ENCODE data around the gene PCGF1.

The PCGF1 gene

DNA sequence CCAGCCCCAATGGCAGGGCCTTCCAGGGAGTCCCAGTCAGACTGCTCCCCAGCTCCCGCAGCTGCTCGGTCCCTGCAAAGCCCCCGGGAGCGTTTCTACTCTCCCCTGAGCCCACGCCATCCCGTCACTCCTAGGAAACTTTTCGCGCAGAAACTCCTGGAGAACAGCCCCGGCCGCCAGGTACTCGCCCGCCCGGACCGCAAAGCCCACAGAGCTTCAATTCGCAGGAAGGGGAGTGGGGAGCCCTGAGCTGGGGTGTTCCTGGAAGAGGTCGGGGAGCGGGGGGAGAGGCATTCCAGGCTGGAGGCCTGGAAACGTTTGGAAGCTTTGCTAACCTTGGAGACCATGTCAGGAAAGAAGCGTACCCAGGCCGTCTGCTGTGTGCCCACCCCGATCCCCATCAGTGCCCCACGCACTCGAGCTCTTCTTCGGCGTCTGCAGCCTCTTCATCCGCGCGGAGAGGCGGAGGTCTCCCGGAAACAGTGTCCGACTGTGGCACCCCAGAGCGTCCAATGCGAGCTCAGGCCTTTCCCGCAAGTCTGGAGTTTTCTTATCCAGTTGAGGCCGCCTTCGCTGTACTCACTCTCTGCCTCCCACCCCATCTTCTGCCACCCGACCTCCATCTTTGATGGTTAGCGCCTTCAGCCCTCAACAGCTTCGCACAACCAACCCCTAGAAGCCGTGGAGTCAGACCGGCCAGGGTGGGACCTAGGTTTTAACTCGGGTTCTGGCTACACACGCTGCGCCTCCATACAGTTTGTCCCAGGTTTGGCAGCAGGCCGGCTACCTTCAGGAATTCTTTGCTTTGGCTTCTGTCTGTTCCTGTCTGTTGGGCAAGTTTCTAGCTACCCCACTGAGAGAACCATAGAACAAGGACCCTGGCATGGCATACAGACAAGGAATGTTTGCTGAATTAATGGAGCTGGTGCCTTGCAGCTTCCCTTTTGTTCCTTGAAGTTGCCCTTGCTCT, 3.7 kb downstream of the PCGF1 start:
- H3K36me3 ChIP-seq (ENCODE audit: control insufficient read depth, insufficient read depth, low read length) = peaks cover 10% of the 10 kb centered on the region; the same call in 1 of the 2 replicates
- H3K4me1 ChIP-seq (ENCODE audit: control insufficient read depth, insufficient read depth, low read length) = peaks cover 19% of the 10 kb centered on the region; the same call in 1 of the 2 replicates
- H3K9me3 ChIP-seq (ENCODE audit: control insufficient read depth, insufficient read depth, low read length) = no peaks in the 10 kb centered on the region
- H3K9ac ChIP-seq (ENCODE audit: low read depth, low read length) = no peak overlapping the region
- H3K27ac ChIP-seq (ENCODE audit: low read depth, low read length) = no peak overlapping the region
- peak overlapping the region; percentile 60 for H3K4me3 ChIP-seq (ENCODE audit: low read depth, low read length)
- peaks cover 74% of the 10 kb centered on the region for H3K27me3 ChIP-seq (ENCODE audit: control insufficient read depth, insufficient read depth, low read length)

DNA sequence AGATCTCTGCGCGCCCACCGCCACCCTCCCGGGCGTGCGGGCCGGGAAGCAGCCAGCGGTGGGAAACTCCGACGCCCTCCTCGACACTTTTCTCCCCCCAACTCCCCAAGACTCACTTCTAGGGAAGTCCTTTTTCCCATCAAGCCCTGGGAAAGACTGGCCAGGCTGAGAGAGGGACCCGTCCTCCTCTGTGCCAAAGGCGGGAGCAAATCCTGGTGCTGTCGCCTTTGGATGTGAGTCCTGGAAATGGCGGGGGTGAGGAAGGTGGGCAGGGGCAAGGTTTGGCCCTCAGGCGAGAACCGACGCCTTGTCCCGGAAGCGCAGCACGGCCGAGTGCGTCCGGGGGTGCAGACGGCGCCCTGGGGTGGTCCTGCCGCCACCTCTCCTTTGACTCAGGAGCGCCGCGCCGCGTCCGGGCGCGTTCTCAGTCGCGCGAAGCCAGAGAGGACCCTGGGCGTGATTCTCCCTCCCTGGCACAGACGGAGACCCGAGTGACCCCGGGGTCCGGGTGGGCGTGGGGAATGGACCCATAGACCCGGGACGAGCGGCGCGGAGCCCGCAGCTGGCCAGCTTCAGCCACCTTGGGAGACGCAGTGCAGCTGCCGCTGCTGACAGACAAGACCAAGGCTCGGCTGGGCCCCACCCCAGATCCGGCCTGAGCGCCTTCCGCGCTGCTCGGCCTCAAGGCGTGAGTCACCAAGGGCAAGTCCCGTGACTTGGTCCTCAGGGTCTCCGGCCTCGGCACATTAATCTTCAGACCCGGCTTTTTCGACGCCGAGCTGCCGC, 4.6 kb downstream of the PCGF1 start:
- H3K27ac ChIP-seq (ENCODE audit: low read depth, low read length) = no peak overlapping the region
- H3K4me1 ChIP-seq (ENCODE audit: control insufficient read depth, insufficient read depth, low read length) = peaks cover 13% of the 10 kb centered on the region; the same call in 1 of the 2 replicates
- peak overlapping the region; percentile 60 for H3K4me3 ChIP-seq (ENCODE audit: low read depth, low read length)
- H3K36me3 ChIP-seq (ENCODE audit: control insufficient read depth, insufficient read depth, low read length) = peaks cover 10% of the 10 kb centered on the region; the same call in 1 of the 2 replicates
- H3K9me3 ChIP-seq (ENCODE audit: control insufficient read depth, insufficient read depth, low read length) = no peaks in the 10 kb centered on the region
- peaks cover 79% of the 10 kb centered on the region for H3K27me3 ChIP-seq (ENCODE audit: control insufficient read depth, insufficient read depth, low read length)
- no peak overlapping the region for H3K9ac ChIP-seq (ENCODE audit: low read depth, low read length)

DNA sequence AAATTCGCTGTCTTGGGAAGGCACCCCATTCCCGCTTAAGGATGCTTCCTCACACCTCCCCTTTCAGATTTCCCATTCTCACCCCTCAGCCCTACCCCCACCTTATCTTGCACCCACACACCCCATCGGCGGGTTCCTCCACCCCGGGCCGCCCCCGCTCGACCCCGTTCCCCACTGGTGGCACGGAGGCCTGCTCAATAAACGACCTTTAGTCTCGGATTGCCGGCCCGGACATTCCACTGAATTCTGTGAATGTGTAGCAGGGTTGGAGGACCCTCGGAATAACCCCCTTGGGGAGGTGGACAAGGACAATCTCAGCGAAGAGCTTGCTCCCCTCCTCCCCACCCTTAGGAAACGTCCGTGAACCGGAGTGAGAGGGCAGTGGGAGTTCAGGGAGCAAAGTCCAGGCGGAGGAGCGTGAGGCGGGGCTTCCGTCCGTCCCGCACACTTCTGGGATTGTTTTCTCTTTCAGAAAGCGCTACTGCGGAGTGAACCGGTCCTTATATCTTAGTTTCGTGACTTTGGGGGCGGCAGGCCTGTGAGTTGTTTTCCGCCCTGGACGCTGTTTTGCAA, 5.3 kb downstream of the PCGF1 start:
- Histone ChIP-seq H3K27me3 (ENCODE audit: control insufficient read depth, insufficient read depth, low read length) (peaks cover 85% of the 10 kb centered on the region), H3K4me3 (ENCODE audit: low read depth, low read length) (peak overlapping the region; percentile 60), H3K36me3 (ENCODE audit: control insufficient read depth, insufficient read depth, low read length) (peaks cover 10% of the 10 kb centered on the region; the same call in 1 of the 2 replicates), H3K9ac (ENCODE audit: low read depth, low read length) (no peak overlapping the region), H3K27ac (ENCODE audit: low read depth, low read length) (no peak overlapping the region), H3K4me1 (ENCODE audit: control insufficient read depth, insufficient read depth, low read length) (peaks cover 17% of the 10 kb centered on the region), H3K9me3 (ENCODE audit: control insufficient read depth, insufficient read depth, low read length) (no peaks in the 10 kb centered on the region)

DNA sequence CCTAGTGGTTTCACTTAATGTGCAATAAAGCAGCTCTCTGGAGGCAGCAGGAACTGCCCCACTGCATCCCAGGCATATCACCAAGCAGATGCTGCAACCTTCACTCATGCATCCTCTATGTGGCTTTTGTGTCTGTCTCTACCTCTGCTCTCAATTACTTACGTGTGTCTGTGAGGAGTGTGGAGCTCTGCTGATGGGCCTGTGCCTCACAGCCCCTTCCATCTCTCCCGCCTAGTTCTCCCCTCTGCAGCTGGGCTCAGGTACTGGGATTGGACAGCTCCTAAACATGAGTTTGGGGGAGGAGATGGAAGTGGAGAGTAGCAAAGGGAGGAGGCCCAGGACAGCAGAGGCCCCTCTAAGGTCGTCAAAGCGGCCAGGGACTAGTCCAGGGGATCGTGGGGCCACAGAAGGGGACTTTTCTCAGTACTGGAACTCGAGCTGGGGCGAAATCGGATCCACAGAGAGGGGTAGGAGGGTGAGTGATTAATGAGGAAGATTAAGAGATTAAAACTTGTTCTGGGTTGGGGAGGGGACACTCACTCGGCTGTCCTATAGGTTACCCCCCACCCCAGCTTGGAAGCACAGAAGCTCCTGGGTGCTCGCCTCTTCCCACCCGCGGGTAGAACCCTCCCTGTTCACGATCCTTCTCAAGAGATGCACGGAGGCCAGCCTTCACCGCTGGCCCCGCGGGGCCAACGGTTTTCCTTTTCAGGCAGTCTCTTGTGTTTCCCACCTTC, 6.0 kb downstream of the PCGF1 start:
- H3K4me3 ChIP-seq (ENCODE audit: low read depth, low read length) = no peak overlapping the region; the same call in 1 of the 2 replicates
- H3K36me3 ChIP-seq (ENCODE audit: control insufficient read depth, insufficient read depth, low read length) = peaks cover 10% of the 10 kb centered on the region; the same call in 1 of the 2 replicates
- H3K27me3 ChIP-seq (ENCODE audit: control insufficient read depth, insufficient read depth, low read length) = peaks cover 93% of the 10 kb centered on the region
- no peak overlapping the region for H3K27ac ChIP-seq (ENCODE audit: low read depth, low read length)
- peaks cover 11% of the 10 kb centered on the region; the same call in 1 of the 2 replicates for H3K4me1 ChIP-seq (ENCODE audit: control insufficient read depth, insufficient read depth, low read length)
- H3K9ac ChIP-seq (ENCODE audit: low read depth, low read length) = no peak overlapping the region
- H3K9me3 ChIP-seq (ENCODE audit: control insufficient read depth, insufficient read depth, low read length) = no peaks in the 10 kb centered on the region

DNA sequence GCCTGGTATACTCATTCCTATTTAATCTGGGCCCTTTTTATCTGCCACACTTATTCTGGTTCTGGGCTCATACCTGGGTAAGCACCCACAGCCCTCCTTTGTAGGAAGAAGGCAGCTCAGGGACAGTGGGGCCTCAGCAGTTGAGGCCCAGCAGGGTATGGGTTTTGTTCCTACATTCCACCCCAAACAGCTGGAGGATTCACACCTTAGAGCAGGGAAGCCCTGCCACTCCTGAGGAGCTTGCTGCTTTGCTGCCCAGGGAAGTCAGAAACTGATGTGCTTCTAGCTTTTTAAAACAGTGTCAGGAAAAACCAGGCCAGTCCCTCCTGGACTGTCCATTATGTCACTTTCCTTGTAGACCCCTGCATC, 6.9 kb downstream of the PCGF1 start:
- Histone ChIP-seq H3K4me1 (ENCODE audit: control insufficient read depth, insufficient read depth, low read length) (peaks cover 11% of the 10 kb centered on the region; the same call in 1 of the 2 replicates), H3K36me3 (ENCODE audit: control insufficient read depth, insufficient read depth, low read length) (peaks cover 9% of the 10 kb centered on the region; the same call in 1 of the 2 replicates), H3K27ac (ENCODE audit: low read depth, low read length) (no peak overlapping the region), H3K4me3 (ENCODE audit: low read depth, low read length) (no peak overlapping the region), H3K9me3 (ENCODE audit: control insufficient read depth, insufficient read depth, low read length) (no peaks in the 10 kb centered on the region), H3K27me3 (ENCODE audit: control insufficient read depth, insufficient read depth, low read length) (peaks cover 100% of the 10 kb centered on the region), H3K9ac (ENCODE audit: low read depth, low read length) (no peak overlapping the region)

DNA sequence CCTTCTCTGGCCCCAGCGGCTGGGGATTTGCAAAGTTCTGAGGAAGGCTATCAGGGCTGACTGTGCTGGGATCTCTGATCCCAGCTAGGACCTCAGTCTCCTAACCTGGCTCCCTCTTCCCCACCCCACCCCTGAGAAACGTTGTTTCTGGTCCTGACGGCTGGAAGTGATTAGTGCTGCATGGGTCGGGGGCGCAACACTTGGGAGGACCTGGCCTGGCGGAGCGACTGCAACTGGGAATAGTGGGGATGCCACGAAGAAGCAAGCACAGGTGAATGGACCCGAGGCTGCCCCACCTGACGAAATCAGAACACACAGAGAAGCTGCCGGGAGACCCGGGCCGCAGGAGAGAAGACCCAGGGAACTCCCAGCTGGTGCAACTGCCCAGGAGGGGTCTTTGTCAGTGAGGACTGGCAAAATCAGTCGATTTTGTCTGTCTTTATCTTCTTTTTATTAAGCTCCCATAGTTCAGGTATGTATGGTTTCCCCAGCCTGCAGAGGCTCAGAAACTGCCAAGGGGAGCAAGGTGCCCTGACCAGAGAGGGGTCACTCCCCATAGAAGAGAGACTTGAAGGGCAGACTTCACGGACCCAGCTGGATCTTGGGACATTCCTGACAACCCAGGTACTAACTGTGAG, 7.4 kb downstream of the PCGF1 start:
- H3K4me3 ChIP-seq (ENCODE audit: low read depth, low read length) = peak overlapping the region; percentile 57
- H3K9ac ChIP-seq (ENCODE audit: low read depth, low read length) = no peak overlapping the region
- H3K36me3 ChIP-seq (ENCODE audit: control insufficient read depth, insufficient read depth, low read length) = peaks cover 3% of the 10 kb centered on the region; the same call in 1 of the 2 replicates
- H3K27ac ChIP-seq (ENCODE audit: low read depth, low read length) = no peak overlapping the region
- peaks cover 11% of the 10 kb centered on the region; the same call in 1 of the 2 replicates for H3K4me1 ChIP-seq (ENCODE audit: control insufficient read depth, insufficient read depth, low read length)
- peaks cover 100% of the 10 kb centered on the region for H3K27me3 ChIP-seq (ENCODE audit: control insufficient read depth, insufficient read depth, low read length)
- no peaks in the 10 kb centered on the region for H3K9me3 ChIP-seq (ENCODE audit: control insufficient read depth, insufficient read depth, low read length)

DNA sequence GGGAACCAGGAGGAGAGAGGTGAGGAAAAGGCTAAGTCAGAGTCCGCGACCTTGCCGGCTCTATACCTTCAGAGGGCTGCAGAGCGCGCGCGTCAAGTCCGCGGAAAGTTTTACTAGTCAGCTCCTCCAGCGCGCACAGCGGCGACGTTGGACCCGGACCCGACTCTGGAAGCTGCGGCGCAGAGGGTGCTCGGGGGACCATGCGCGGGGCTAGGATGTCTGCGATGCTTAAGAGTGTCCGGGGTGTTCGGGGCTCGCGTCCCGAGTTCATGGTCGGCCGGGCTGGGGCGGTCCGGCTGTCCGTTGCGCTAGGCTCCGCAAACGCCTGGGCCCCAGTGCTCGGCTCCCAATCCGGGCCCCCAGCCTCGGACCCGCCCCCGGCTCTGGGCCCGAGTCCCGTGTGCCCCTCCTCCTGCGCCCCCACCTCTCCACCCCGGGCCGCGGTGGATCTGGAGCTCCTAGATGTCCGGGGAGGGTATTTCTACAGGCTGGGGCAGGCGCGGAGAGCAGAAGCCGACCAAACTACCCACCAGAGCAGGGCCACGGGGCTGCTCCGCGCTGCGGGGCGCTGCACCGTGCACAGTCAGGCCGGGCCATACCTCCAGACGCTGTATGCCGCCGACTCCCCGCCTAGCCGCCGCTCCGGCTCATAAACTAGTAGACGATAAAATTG, 8.1 kb downstream of the PCGF1 start, which contains the start of gene LBX2:
Gene LBX2, minus strand, starts transcription at position 337 of the 673 bp plus-strand sequence. Its CDS starts 66 bp downstream, at position 271.
- Histone ChIP-seq H3K36me3 (ENCODE audit: control insufficient read depth, insufficient read depth, low read length) (peaks cover under 1% of the 10 kb centered on the region; the same call in 1 of the 2 replicates), H3K4me3 (ENCODE audit: low read depth, low read length) (peak within 1 kb of the TSS; percentile 57), H3K27ac (ENCODE audit: low read depth, low read length) (no peak within 1 kb of the TSS), H3K4me1 (ENCODE audit: control insufficient read depth, insufficient read depth, low read length) (peaks cover 11% of the 10 kb centered on the region; the same call in 1 of the 2 replicates), H3K9ac (ENCODE audit: low read depth, low read length) (no peak within 1 kb of the TSS), H3K9me3 (ENCODE audit: control insufficient read depth, insufficient read depth, low read length) (no peaks in the 10 kb centered on the region), H3K27me3 (ENCODE audit: control insufficient read depth, insufficient read depth, low read length) (peaks cover 93% of the 10 kb centered on the region)

DNA sequence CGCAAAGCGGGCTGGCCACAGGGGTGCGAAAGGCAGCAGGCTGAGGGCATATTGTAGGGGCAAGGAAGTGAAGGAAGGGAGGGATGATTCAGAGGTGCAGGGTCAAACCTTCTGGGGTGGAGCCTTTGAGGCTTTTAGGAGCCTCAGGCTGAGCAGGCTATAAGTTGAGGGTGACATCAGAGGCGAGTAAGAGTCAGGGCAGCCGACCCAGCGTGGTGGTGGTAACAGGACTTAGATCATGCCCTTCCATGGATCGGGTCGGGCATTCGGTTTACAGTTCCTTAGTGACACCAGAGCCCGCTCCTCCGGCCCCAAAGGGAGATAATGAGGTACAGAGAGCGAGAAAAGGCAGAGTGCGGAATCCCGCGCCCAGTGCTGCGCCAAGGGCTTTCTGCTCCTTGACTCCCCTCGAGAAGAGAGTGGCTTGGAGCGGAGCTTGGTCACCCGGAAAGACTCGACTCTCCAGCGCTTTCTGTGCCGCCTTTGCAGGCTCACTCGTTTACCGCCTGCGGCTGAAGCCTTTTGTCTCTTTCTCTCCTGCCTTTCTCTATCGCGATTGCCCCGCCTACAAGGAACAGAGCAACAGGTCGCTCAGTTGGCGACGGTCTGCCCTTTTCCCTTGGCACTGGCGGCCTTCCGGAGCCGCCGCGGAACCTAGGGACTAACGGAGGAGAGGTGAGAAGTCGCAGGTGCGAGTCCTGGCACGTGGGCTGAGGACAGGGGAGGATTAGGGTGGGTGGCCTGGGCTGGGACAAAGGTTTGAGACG, 8.8 kb downstream of the PCGF1 start:
- Histone ChIP-seq H3K36me3 (ENCODE audit: control insufficient read depth, insufficient read depth, low read length) (peaks cover 7% of the 10 kb centered on the region; the same call in 1 of the 2 replicates), H3K9ac (ENCODE audit: low read depth, low read length) (no peak overlapping the region), H3K4me3 (ENCODE audit: low read depth, low read length) (peak overlapping the region; percentile 57), H3K27ac (ENCODE audit: low read depth, low read length) (no peak overlapping the region), H3K27me3 (ENCODE audit: control insufficient read depth, insufficient read depth, low read length) (peaks cover 86% of the 10 kb centered on the region), H3K9me3 (ENCODE audit: control insufficient read depth, insufficient read depth, low read length) (no peaks in the 10 kb centered on the region), H3K4me1 (ENCODE audit: control insufficient read depth, insufficient read depth, low read length) (peaks cover 11% of the 10 kb centered on the region; the same call in 1 of the 2 replicates)
